Activated CD4-positive, alpha-beta memory T cell treated with anti-CD3 and anti-CD28 coated beads for 36 hours (primary cell): ENCODE results near the gene COL16A1. TPM values are rescaled to one million over a fixed set of nuclear protein-coding genes. Genes with fewer than 3 reads are reported as not detected.
"Not testable (repeated sequence)": the region's sequence is repeated elsewhere in the genome, so short reads cannot be mapped to it uniquely, and the experiment has no call there.

Experiments
- CTCF ChIA-PET: fragments of 350-600 bp; sonication (Branson Sonifier 250); formaldehyde crosslinking; loops from one replicate; lab custom pipeline; 2021; ENCODE audit warnings: antibody characterized with exemption, inconsistent platforms; lab: Charles Lee
- POLR2A ChIA-PET: fragments of 350-600 bp; sonication (Branson Sonifier 250); formaldehyde crosslinking; loops from one replicate; lab custom pipeline; 2021; ENCODE audit warnings: antibody characterized with exemption; lab: Charles Lee
- DNase-seq: peaks from one replicate; pipeline ENCODE4 v3.0.0-alpha.2; 2020
- H3K27ac Mint-ChIP-seq: one replicate; pipeline ENCODE4 v1.8.0; 2021; ENCODE audit warnings: mixed read lengths
- H3K27me3 Mint-ChIP-seq: one replicate; pipeline ENCODE4 v1.8.0; 2021; ENCODE audit warnings: mixed read lengths
- H3K36me3 Mint-ChIP-seq: one replicate; pipeline ENCODE4 v1.8.0; 2021; ENCODE audit warnings: mixed read lengths
- H3K4me1 Mint-ChIP-seq: one replicate; pipeline ENCODE4 v1.8.0; 2021; ENCODE audit warnings: low read depth, mixed read lengths
- H3K4me3 Mint-ChIP-seq: one replicate; pipeline ENCODE4 v1.8.0; 2021; ENCODE audit warnings: mild to moderate bottlenecking, mixed read lengths
- H3K9me3 Mint-ChIP-seq: one replicate; pipeline ENCODE4 v1.8.0; 2021; ENCODE audit warnings: mixed read lengths
- intact Hi-C: fragments of 100-400 bp; cut with micrococcal nuclease; formaldehyde crosslinking; loops from one replicate; pipeline ENCODE4 v1.15.1; 2023
- total RNA-seq, 2 experiments: library from RNA; stranded (reverse); gene quantifications; one replicate each; pipeline ENCODE4 v1.2.3, GENCODE V29; 2021

The COL16A1 gene
- total RNA-seq, 2 experiments from 2014 or later: 0.12 to 0.45 TPM

GRCh38 chr1:31715087-31715872 lies 11.5 kb upstream of the COL16A1 start:
- intact Hi-C loops: no loop called here
- Mint-ChIP-seq H3K9me3 (no peaks in the 10 kb centered on the region), H3K4me3 (peak overlapping the region; percentile 39), H3K4me1 (peaks cover 11% of the 10 kb centered on the region), H3K27ac (no peak overlapping the region), H3K36me3 (no peaks in the 10 kb centered on the region), H3K27me3 (peaks cover 41% of the 10 kb centered on the region)
- peak; percentile 63 for DNase-seq
- POLR2A ChIA-PET: interaction anchor here (0.7 kb wide), 1 partner anchor 11 kb away, joined by 3 read pairs; no protein-coding TSS in a partner anchor
- CTCF ChIA-PET: interaction anchor here (0.8 to 7.4 kb wide), 17 partner anchors 10 to 348 kb away, joined by 3 to 66 read pairs (median 4); partner anchors contain the start of gene COL16A1

- H3K27me3 Mint-ChIP-seq: peaks cover 39% of the 10 kb centered on the region
- H3K4me1 Mint-ChIP-seq: peaks cover 11% of the 10 kb centered on the region
- POLR2A ChIA-PET: interaction anchor here (0.7 to 0.8 kb wide), 2 partner anchors 10 to 190 kb away, joined by 3 read pairs; no protein-coding TSS in a partner anchor
- intact Hi-C loops: loop anchor here (1.0 to 5.0 kb wide), 2 partner anchors 33 to 75 kb away; no protein-coding TSS in a partner anchor
- H3K9me3 Mint-ChIP-seq: no peaks in the 10 kb centered on the region
- CTCF ChIA-PET: interaction anchor here (0.8 to 7.4 kb wide), 10 partner anchors 9 to 249 kb away, joined by 3 to 66 read pairs (median 4); no protein-coding TSS in a partner anchor
- no peaks in the 10 kb centered on the region for H3K36me3 Mint-ChIP-seq
- no peak overlapping the region for H3K27ac Mint-ChIP-seq
- DNase-seq: peak; percentile 52
- peak overlapping the region; percentile 32 for H3K4me3 Mint-ChIP-seq
Measured at GRCh38 chr1:31714442-31715086, 10.7 kb upstream of the COL16A1 start.

GRCh38 chr1:31712630-31713029 lies 8.8 kb upstream of the COL16A1 start:
- no peak for DNase-seq
- CTCF ChIA-PET: interaction anchor here (1.0 to 7.4 kb wide), 2 partner anchors 12 to 77 kb away, joined by 3 to 66 read pairs; no protein-coding TSS in a partner anchor
- peaks cover 18% of the 10 kb centered on the region for H3K4me1 Mint-ChIP-seq
- no peak overlapping the region for H3K27ac Mint-ChIP-seq
- H3K27me3 Mint-ChIP-seq: peaks cover 42% of the 10 kb centered on the region
- no peaks in the 10 kb centered on the region for H3K9me3 Mint-ChIP-seq
- H3K4me3 Mint-ChIP-seq: no peak overlapping the region
- intact Hi-C loops: loop anchor here (5.0 kb wide), 1 partner anchor 35 kb away; no protein-coding TSS in a partner anchor
- POLR2A ChIA-PET: no interaction called here
- no peaks in the 10 kb centered on the region for H3K36me3 Mint-ChIP-seq

- H3K36me3 Mint-ChIP-seq: no peaks in the 10 kb centered on the region
- no peaks in the 10 kb centered on the region for H3K9me3 Mint-ChIP-seq
- intact Hi-C loops: loop anchor here (5.0 kb wide), 1 partner anchor 35 kb away; no protein-coding TSS in a partner anchor
- ChIA-PET POLR2A (no interaction called here), CTCF (interaction anchor here (1.0 to 7.4 kb wide), 2 partner anchors 12 to 77 kb away, joined by 3 to 66 read pairs; no protein-coding TSS in a partner anchor)
- peaks cover 37% of the 10 kb centered on the region for H3K27me3 Mint-ChIP-seq
- peaks cover 20% of the 10 kb centered on the region for H3K4me1 Mint-ChIP-seq
- H3K27ac Mint-ChIP-seq: no peak overlapping the region
- no peak overlapping the region for H3K4me3 Mint-ChIP-seq
- no peak for DNase-seq
Measured at GRCh38 chr1:31712068-31712467, 8.3 kb upstream of the COL16A1 start.

- Mint-ChIP-seq H3K27ac (no peak overlapping the region), H3K4me3 (no peak overlapping the region), H3K36me3 (no peaks in the 10 kb centered on the region), H3K9me3 (no peaks in the 10 kb centered on the region), H3K27me3 (peaks cover 35% of the 10 kb centered on the region), H3K4me1 (peaks cover 28% of the 10 kb centered on the region)
- POLR2A ChIA-PET: no interaction called here
- intact Hi-C loops: loop anchor here (10.0 kb wide), 1 partner anchor 144 kb away; no protein-coding TSS in a partner anchor
- no peak for DNase-seq
- CTCF ChIA-PET: no interaction called here
Measured at GRCh38 chr1:31708324-31708723, 4.5 kb upstream of the COL16A1 start.

- Mint-ChIP-seq H3K27ac (no peak overlapping the region), H3K9me3 (no peaks in the 10 kb centered on the region), H3K4me3 (no peak overlapping the region), H3K27me3 (peaks cover 33% of the 10 kb centered on the region), H3K4me1 (peaks cover 28% of the 10 kb centered on the region), H3K36me3 (no peaks in the 10 kb centered on the region)
- peak; percentile 45 for DNase-seq
- POLR2A ChIA-PET: no interaction called here
- CTCF ChIA-PET: interaction anchor here (0.7 to 1.6 kb wide), 4 partner anchors 38 to 81 kb away, joined by 3 to 5 read pairs (median 4); no protein-coding TSS in a partner anchor
- intact Hi-C loops: loop anchor here (10.0 kb wide), 1 partner anchor 143 kb away; no protein-coding TSS in a partner anchor
Measured at GRCh38 chr1:31707711-31708110, 3.9 kb upstream of the COL16A1 start.

- intact Hi-C loops: loop anchor here (10.0 kb wide), 1 partner anchor 142 kb away; no protein-coding TSS in a partner anchor
- H3K27ac Mint-ChIP-seq, H3K4me3 Mint-ChIP-seq, DNase-seq, H3K9me3 Mint-ChIP-seq, POLR2A ChIA-PET, H3K36me3 Mint-ChIP-seq: not testable (repeated sequence)
- H3K27me3 Mint-ChIP-seq: peaks cover 32% of the 10 kb centered on the region
- CTCF ChIA-PET: interaction anchor here (0.7 to 1.6 kb wide), 4 partner anchors 38 to 82 kb away, joined by 3 to 5 read pairs (median 4); no protein-coding TSS in a partner anchor
- H3K4me1 Mint-ChIP-seq: peaks cover 28% of the 10 kb centered on the region
Measured at GRCh38 chr1:31707059-31707600, 3.3 kb upstream of the COL16A1 start.

- Mint-ChIP-seq H3K36me3 (no peaks in the 10 kb centered on the region), H3K27me3 (peaks cover 30% of the 10 kb centered on the region), H3K9me3 (no peaks in the 10 kb centered on the region), H3K4me3 (no peak overlapping the region), H3K27ac (no peak overlapping the region), H3K4me1 (peaks cover 28% of the 10 kb centered on the region)
- DNase-seq: no peak
- CTCF ChIA-PET: interaction anchor here (1.0 to 1.6 kb wide), 3 partner anchors 8 to 42 kb away, joined by 4 to 5 read pairs (median 4); no protein-coding TSS in a partner anchor
- POLR2A ChIA-PET: no interaction called here
- intact Hi-C loops: loop anchor here (10.0 kb wide), 1 partner anchor 142 kb away; no protein-coding TSS in a partner anchor
Measured at GRCh38 chr1:31706384-31707058, 2.7 kb upstream of the COL16A1 start.

GRCh38 chr1:31705080-31705866 lies 1.5 kb upstream of the COL16A1 start:
- Mint-ChIP-seq H3K36me3 (no peaks in the 10 kb centered on the region), H3K9me3 (no peaks in the 10 kb centered on the region), H3K27ac (no peak overlapping the region), H3K4me1 (peaks cover 37% of the 10 kb centered on the region), H3K27me3 (peaks cover 30% of the 10 kb centered on the region), H3K4me3 (peak overlapping the region; percentile 17)
- intact Hi-C loops: loop anchor here (1.0 to 10.0 kb wide), 3 partner anchors 42 to 140 kb away; no protein-coding TSS in a partner anchor
- DNase-seq: peak; percentile 88
- ChIA-PET POLR2A (interaction anchor here (1.0 kb wide), 1 partner anchor 10 kb away, joined by 3 read pairs; no protein-coding TSS in a partner anchor), CTCF (interaction anchor here (0.7 to 5.5 kb wide), 9 partner anchors 9 to 142 kb away, joined by 3 to 26 read pairs (median 4); no protein-coding TSS in a partner anchor)
